Stomach smooth muscle (tissue), 2 donors: ENCODE data around the gene SMARCD3.

Experiments
- H3K27ac ChIP-seq: one replicate; pipeline ENCODE4 v1.7.0; 2013; ENCODE audit warnings: mild to moderate bottlenecking, low read length, inconsistent platforms
- H3K27me3 ChIP-seq, 2 donors: one replicate each; pipeline ENCODE4 v1.7.0; 2013; ENCODE audit warnings: low read length in 2 of 2; ENCODE audit not compliant: insufficient read depth in 2 of 2, control insufficient read depth in 1 of 2
- H3K36me3 ChIP-seq, 2 donors: one replicate each; pipeline ENCODE4 v1.7.0; 2013; ENCODE audit warnings: low read length in 2 of 2; ENCODE audit not compliant: control insufficient read depth in 2 of 2, insufficient read depth in 2 of 2
- H3K4me1 ChIP-seq: one replicate; pipeline ENCODE4 v1.7.0; 2013; ENCODE audit warnings: low read length; ENCODE audit not compliant: control insufficient read depth, insufficient read depth
- H3K4me3 ChIP-seq, 2 donors: one replicate each; pipeline ENCODE4 v1.7.0; 2013; ENCODE audit warnings: low read length in 2 of 2
- H3K9ac ChIP-seq, 2 donors: one replicate each; pipeline ENCODE4 v1.7.0; 2013; ENCODE audit warnings: low read length in 2 of 2, mild to moderate bottlenecking in 1 of 2
- H3K9me3 ChIP-seq, 2 donors: one replicate each; pipeline ENCODE4 v1.7.0; 2013; ENCODE audit warnings: low read length in 2 of 2; ENCODE audit not compliant: control insufficient read depth in 2 of 2
- donor health status: healthy.
- donor health status: Pancreatic carcinoma.

Gene SMARCD3

GRCh38 chr7:151247611-151248345 lies 716 bp downstream of the SMARCD3 start:
- peak overlapping the region; percentile 65 to 72 for H3K9ac ChIP-seq
- H3K36me3 ChIP-seq, result no peaks in the 10 kb centered on the region
- peak overlapping the region; percentile 62 to 84 for H3K4me3 ChIP-seq
- no peaks in the 10 kb centered on the region for H3K9me3 ChIP-seq
- no peaks in the 10 kb centered on the region for H3K27me3 ChIP-seq
- peak overlapping the region; percentile 84 for H3K27ac ChIP-seq
- H3K4me1 ChIP-seq, result peaks cover 87% of the 10 kb centered on the region

GRCh38 chr7:151246851-151247580 lies 1.5 kb downstream of the SMARCD3 start:
- H3K9me3 ChIP-seq, result no peaks in the 10 kb centered on the region
- peaks cover 4 to 5% of the 10 kb centered on the region in 2 donors for H3K36me3 ChIP-seq
- peak overlapping the region; percentile 84 for H3K27ac ChIP-seq
- peak overlapping the region; percentile 62 to 84 for H3K4me3 ChIP-seq
- peak overlapping the region; percentile 64 to 65 for H3K9ac ChIP-seq
- H3K27me3 ChIP-seq, result no peaks in the 10 kb centered on the region
- H3K4me1 ChIP-seq, result peaks cover 81% of the 10 kb centered on the region

DNA sequence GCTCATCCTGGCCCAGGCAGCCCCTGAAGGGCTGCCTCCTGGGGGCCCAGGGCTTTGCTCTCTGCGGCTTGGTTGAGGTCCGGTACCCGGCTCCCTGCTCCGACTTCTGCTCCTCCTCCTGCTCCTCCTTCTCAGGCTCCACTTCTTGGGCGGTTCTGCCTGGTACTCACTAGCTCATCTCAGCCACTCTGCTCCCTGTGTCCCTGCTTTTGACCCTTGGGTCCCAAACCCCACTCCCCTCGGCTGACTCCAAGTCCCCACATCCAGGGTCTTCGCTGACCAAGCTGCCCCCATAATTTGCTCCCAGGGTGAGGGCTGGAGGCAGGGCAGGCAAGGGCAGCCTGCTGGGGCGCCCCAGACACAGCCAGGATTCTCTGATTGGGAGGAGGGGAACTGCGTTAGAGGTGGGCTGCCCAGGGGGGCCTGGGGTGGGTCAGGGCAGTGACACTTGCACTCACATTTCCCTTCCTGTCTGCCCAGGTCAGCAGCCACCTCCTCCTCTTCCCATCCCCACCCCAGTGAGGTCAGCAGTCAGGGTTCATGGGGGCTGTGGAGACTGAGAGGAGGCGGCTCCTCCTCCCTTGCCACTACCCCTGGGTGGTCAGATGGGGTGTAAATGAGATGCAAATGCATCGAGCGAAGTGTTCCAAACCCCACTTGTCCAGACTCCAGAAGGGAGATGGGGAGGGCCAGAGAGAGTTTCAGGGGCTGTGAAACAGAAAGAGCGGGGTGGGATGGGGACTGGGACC lies 2.2 kb downstream of the SMARCD3 start:
- Histone ChIP-seq H3K9ac (peak overlapping the region in 1 of 2 donors; percentile 65), H3K4me1 (peaks cover 77% of the 10 kb centered on the region), H3K27me3 (no peaks in the 10 kb centered on the region), H3K9me3 (no peaks in the 10 kb centered on the region), H3K27ac (peak overlapping the region; percentile 84), H3K36me3 (peaks cover 10 to 12% of the 10 kb centered on the region in 2 donors), H3K4me3 (peak overlapping the region; percentile 46 to 84)

DNA sequence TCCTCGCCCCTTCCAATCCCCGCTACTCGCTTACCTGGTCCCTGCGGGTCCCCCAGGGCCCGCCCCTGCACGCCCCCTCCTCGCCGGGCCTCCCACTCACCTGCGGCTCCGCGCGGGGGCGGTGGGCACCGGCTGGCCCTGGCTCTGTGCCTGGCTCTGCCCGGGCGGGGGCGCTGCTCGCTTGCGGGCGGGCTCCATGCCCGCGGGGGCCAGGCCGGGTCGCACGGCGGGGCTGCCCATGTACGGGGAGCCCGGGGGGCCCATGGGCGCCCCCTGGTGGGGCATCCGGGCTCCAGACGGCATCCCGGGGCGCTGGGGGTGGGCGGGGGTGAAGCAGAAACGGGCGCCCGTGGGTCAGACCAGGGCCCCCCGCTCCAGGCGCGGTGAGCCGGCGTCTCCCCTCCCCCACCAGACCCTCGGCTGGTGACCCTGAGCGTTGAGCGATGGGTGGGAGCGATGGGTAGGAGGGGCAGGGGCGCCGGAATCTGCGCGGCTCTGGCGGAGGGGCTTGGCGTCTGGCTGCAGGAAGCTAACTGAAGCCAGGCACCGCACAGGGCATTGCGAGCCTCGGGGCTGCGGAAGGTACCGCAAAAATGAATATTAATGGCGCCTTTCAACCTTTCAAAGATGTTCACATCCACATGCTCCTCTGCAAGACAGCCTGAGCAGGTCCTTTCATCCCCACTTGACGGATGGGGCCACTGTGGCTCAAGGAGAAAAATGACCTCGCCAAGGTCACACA lies 3.0 kb downstream of the SMARCD3 start:
- H3K36me3 ChIP-seq, result peaks cover 10 to 18% of the 10 kb centered on the region in 2 donors
- no peaks in the 10 kb centered on the region for H3K27me3 ChIP-seq
- H3K9me3 ChIP-seq, result no peaks in the 10 kb centered on the region
- peak overlapping the region; percentile 36 to 51 for H3K9ac ChIP-seq
- peaks cover 70% of the 10 kb centered on the region for H3K4me1 ChIP-seq
- H3K4me3 ChIP-seq, result peak overlapping the region; percentile 46 to 69
- H3K27ac ChIP-seq, result peak overlapping the region; percentile 84

- Histone ChIP-seq H3K9me3 (no peaks in the 10 kb centered on the region), H3K4me1 (peaks cover 64% of the 10 kb centered on the region), H3K4me3 (peak overlapping the region; percentile 46 to 69), H3K9ac (peak overlapping the region; percentile 36 to 51), H3K36me3 (peaks cover 10 to 23% of the 10 kb centered on the region in 2 donors), H3K27me3 (no peaks in the 10 kb centered on the region), H3K27ac (peak overlapping the region; percentile 24)
Observed at GRCh38 chr7:151244841-151245346, 3.6 kb downstream of the SMARCD3 start.

DNA sequence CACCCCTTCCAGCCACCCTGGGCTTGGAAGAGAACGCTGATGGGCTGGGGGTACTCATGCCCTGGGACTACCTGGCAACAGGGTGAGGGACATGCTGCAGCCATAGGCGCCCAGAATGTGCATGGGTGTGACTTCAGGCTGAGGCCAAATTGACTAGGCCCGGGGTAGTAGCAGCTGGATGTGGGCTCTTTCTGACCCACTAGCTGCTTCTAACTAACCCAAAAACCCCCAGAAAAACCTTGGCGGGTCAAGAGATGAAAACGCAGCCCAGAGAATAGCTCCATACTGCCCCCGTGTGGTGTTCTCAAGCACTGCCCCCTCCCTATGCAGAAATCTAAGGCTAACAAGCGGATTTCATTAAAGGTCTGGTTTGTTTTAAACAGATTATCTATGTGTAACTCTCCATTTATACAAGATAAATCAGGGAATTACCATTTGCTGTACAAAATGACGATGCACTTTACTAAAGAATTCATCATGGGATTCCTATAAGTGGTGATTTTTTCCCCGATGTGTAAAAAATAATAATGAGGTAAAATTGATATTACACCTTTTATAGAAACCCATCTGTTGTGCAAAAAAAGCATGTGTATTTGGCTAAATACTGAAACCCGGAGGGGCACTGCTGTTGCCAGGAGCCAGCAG lies 4.2 kb downstream of the SMARCD3 start:
- Histone ChIP-seq H3K27ac (peak overlapping the region; percentile 24), H3K4me1 (peaks cover 58% of the 10 kb centered on the region), H3K4me3 (no peak overlapping the region), H3K27me3 (no peaks in the 10 kb centered on the region), H3K9me3 (no peaks in the 10 kb centered on the region), H3K36me3 (peaks cover 13 to 28% of the 10 kb centered on the region in 2 donors), H3K9ac (no peak overlapping the region)

DNA sequence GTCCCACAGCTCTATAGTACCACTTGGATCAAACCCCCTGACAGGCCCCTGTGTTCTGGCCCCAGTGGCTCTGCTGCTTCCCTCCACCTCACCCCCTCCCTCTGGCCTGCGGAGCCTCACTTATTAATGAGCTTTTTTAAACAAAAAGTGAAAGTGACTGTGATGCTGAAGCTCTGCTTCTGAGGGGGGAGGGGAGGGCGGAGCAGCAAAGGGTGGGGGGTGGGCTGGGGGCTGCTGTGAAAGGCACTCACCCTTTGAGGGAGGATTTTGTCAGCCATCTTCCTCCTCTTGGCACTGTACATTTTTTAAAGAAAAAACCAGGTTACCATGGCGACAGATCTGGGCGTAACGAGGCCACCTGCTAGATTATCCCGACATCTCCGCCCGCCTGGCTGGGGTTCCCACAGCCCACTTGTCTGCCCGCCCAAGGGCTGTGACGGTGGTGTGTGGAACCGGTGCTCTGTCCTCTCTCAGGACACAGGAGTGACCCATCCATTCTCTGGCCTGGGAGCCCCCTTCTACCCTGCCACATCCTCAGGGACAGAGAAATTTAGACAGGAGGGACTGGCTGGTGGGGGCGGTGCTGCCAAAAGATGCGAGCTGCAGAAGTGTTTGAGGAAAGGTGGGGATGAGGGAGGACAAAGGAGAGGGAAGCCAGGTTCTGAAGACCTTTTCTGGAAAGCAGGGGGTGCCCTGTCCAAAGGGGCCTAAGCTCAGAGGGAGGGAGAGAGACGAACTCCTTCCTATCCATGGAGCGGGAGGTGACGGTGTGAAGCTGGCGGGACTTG lies 4.9 kb downstream of the SMARCD3 start:
- no peaks in the 10 kb centered on the region for H3K9me3 ChIP-seq
- H3K4me1 ChIP-seq, result peaks cover 51% of the 10 kb centered on the region
- H3K9ac ChIP-seq, result peak overlapping the region in 1 of 2 donors; percentile 28
- no peak overlapping the region for H3K27ac ChIP-seq
- H3K36me3 ChIP-seq, result peaks cover 18 to 35% of the 10 kb centered on the region in 2 donors
- no peak overlapping the region for H3K4me3 ChIP-seq
- no peaks in the 10 kb centered on the region for H3K27me3 ChIP-seq

GRCh38 chr7:151243045-151243349 lies 5.5 kb downstream of the SMARCD3 start:
- peaks cover 48% of the 10 kb centered on the region for H3K4me1 ChIP-seq
- H3K36me3 ChIP-seq, result peaks cover 18 to 36% of the 10 kb centered on the region in 2 donors
- no peaks in the 10 kb centered on the region for H3K9me3 ChIP-seq
- no peaks in the 10 kb centered on the region for H3K27me3 ChIP-seq
- no peak overlapping the region for H3K4me3 ChIP-seq
- H3K9ac ChIP-seq, result peak overlapping the region in 1 of 2 donors; percentile 28
- no peak overlapping the region for H3K27ac ChIP-seq

- Histone ChIP-seq H3K9ac (no peak overlapping the region), H3K36me3 (peaks cover 20 to 42% of the 10 kb centered on the region in 2 donors), H3K27me3 (no peaks in the 10 kb centered on the region), H3K4me3 (no peak overlapping the region), H3K4me1 (peaks cover 43% of the 10 kb centered on the region), H3K27ac (no peak overlapping the region), H3K9me3 (no peaks in the 10 kb centered on the region)
Observed at GRCh38 chr7:151242159-151243044, 6.1 kb downstream of the SMARCD3 start.
